Measurements from ENCODE around the gene RALGPS1.

Gene RALGPS1

GRCh38 chr9:127126971-127127370, 212.4 kb downstream of the RALGPS1 start:
- DNase-seq, result no peak

GRCh38 chr9:127128341-127129072, 213.9 kb downstream of the RALGPS1 start:
- DNase-seq, result no peak

- DNase-seq, result no peak
Measured at GRCh38 chr9:127129073-127129717, 214.6 kb downstream of the RALGPS1 start.

GRCh38 chr9:127129718-127130085, 215.1 kb downstream of the RALGPS1 start:
- DNase-seq, result no peak

GRCh38 chr9:127130235-127130634, 215.7 kb downstream of the RALGPS1 start:
- DNase-seq, result no peak

- no peak for DNase-seq
Measured at GRCh38 chr9:127130661-127131538, 216.3 kb downstream of the RALGPS1 start.

- no peak for DNase-seq
Measured at GRCh38 chr9:127131871-127132270, 217.3 kb downstream of the RALGPS1 start.

- DNase-seq, result no peak
Measured at GRCh38 chr9:127132375-127132774, 217.8 kb downstream of the RALGPS1 start.

GRCh38 chr9:127132921-127133647, 218.5 kb downstream of the RALGPS1 start:
- DNase-seq, result no peak

GRCh38 chr9:127133739-127134167, 219.2 kb downstream of the RALGPS1 start:
- DNase-seq, result no peak

GRCh38 chr9:127135056-127135745, 220.6 kb downstream of the RALGPS1 start:
- no peak for DNase-seq

GRCh38 chr9:127136081-127136879, 221.7 kb downstream of the RALGPS1 start:
- DNase-seq, result no peak

- no peak for DNase-seq
Measured at GRCh38 chr9:127136880-127137639, 222.5 kb downstream of the RALGPS1 start.

GRCh38 chr9:127137640-127138360, 223.2 kb downstream of the RALGPS1 start:
- no peak for DNase-seq

- DNase-seq, result no peak
Measured at GRCh38 chr9:127138444-127138843, 223.9 kb downstream of the RALGPS1 start.

GRCh38 chr9:127139071-127139731, 224.6 kb downstream of the RALGPS1 start:
- DNase-seq, result no peak

GRCh38 chr9:127139775-127140174, 225.2 kb downstream of the RALGPS1 start:
- DNase-seq, result no peak

- no peak for DNase-seq
Measured at GRCh38 chr9:127140181-127140580, 225.6 kb downstream of the RALGPS1 start.

Measured in activated naive CD4-positive, alpha-beta T cell treated with anti-CD3 and anti-CD28 coated beads, Interleukin-2, amount 50 U/mL, for 16 hours (primary cell).